Muscle of leg (tissue), 11 donors: ENCODE results near the gene TMEM207. TPM values are rescaled to one million over a fixed set of nuclear protein-coding genes. Genes with fewer than 3 reads are reported as not detected.

Source experiments
- DNase-seq: peaks from one replicate; pipeline ENCODE4 v3.0.0; 2013
- H3K27ac ChIP-seq: one replicate; pipeline ENCODE4 v1.5.1; 2013; ENCODE audit warnings: mild to moderate bottlenecking, low read length, control low read depth
- H3K27me3 ChIP-seq: one replicate; pipeline ENCODE4 v1.6.1; 2013; ENCODE audit warnings: low read length; ENCODE audit not compliant: control insufficient read depth, insufficient read depth
- H3K36me3 ChIP-seq: one replicate; pipeline ENCODE4 v1.6.1; 2013; ENCODE audit warnings: low read length; ENCODE audit not compliant: control insufficient read depth, insufficient read depth
- H3K4me1 ChIP-seq: one replicate; pipeline ENCODE4 v1.6.1; 2013; ENCODE audit warnings: low read length; ENCODE audit not compliant: control insufficient read depth, insufficient read depth
- H3K4me3 ChIP-seq: one replicate; pipeline ENCODE4 v1.5.1; 2013; ENCODE audit warnings: low read length, control low read depth
- H3K9me3 ChIP-seq: replicated peaks from 2 replicates; pipeline ENCODE4 v1.6.1; 2013; ENCODE audit warnings: low read depth, low read length; ENCODE audit not compliant: control insufficient read depth
- WGBS: methylation state at CpG from one replicate; pipeline ENCODE4 v1.1.5; 2013; ENCODE audit warnings: missing lambda C conversion rate; ENCODE audit not compliant: insufficient coverage; 5-methylcytosine and 5-hydroxymethylcytosine counted together
- polyA plus RNA-seq, 8 donors: library from polyadenylated mRNA; unstranded; fragments of 120-200 nt; gene quantifications; one replicate each; pipeline versions ENCODE4 v1.2.1 to v1.2.3, GENCODE V29; 2013; ENCODE audit warnings: inconsistent platforms in 1 of 8, low replicate concordance in 1 of 8; ENCODE audit not compliant: insufficient read length in 8 of 8, insufficient read depth in 1 of 8
- total RNA-seq: library from RNA; stranded (reverse); fragments of 120-200 nt; gene quantifications from one replicate; pipeline ENCODE4 v1.2.4, GENCODE V29; 2013

The TMEM207 gene
- total and polyA plus RNA-seq, 9 donors, result not detected

- Histone ChIP-seq H3K4me1 (peaks cover 3% of the 10 kb centered on the region), H3K27ac (no peak overlapping the region), H3K27me3 (no peaks in the 10 kb centered on the region), H3K4me3 (no peak overlapping the region), H3K36me3 (no peaks in the 10 kb centered on the region), H3K9me3 (no peaks in the 10 kb centered on the region)
- WGBS, result 20% methylated on average over 1 of the region's 3 CpGs
- no peak for DNase-seq
These were observed 61.0 kb downstream of the TMEM207 start for GRCh38 chr3:190388703-190389102.

GRCh38 chr3:190387578-190388213 is 62.0 kb downstream of the TMEM207 start, which contains the start of gene CLDN16:
TSS of gene CLDN16 (plus strand) at chr3:190388163. CDS start at chr3:190388330, 167 bp downstream.
- no peak within 1 kb of the TSS for H3K4me3 ChIP-seq
- H3K9me3 ChIP-seq, result no peaks in the 10 kb centered on the region
- peaks cover 3% of the 10 kb centered on the region for H3K4me1 ChIP-seq
- peak within 1 kb of the TSS; percentile 9 for H3K27ac ChIP-seq
- WGBS, result 60% methylated on average over 10 of the region's 12 CpGs
- H3K36me3 ChIP-seq, result no peaks in the 10 kb centered on the region
- no peak for DNase-seq
- H3K27me3 ChIP-seq, result no peaks in the 10 kb centered on the region

DNA sequence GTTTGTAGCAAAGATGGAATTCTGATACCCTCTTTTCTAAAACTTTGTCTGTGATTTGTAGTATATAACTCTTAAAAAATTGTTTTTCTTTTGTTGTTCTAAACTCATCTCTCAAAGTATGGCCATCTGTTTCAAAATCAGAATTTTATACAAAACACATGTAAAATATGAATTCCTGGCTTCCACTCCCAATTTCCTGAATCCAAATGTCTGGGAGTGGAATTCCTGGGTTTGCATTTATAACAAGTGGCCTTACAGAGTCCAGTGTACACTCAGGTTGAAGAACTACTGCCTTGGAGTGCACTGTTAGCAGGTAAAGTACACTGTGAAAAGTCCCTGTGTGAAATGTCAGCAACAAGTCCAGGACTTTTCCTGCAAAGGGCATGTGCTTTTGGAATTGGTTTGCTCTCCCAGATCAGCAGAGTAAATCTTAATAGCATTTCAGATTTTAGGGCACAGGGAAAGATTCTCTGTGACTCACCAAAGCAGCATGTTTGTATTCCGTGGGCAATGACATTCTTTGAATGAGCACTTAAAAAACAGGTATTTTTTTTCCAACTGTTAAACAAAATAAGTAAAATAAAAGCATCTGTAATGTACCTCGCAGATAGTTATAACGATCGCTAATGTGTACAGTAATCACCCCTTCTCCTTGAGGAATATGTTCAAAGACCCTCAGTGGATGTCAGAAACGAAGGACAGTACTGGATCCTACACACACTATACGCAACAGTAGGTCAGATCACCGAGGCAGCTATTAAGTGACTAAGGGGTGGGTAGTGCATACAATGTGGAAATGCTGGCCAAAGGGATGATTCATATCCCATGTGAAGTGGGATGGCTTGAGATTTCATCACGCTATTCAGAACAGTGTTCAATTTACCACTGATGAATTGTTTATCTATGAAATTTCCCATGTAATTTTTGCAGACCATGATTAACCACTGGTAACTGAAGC is 63.7 kb downstream of the TMEM207 start:
- peaks cover 3% of the 10 kb centered on the region for H3K4me1 ChIP-seq
- H3K9me3 ChIP-seq, result no peaks in the 10 kb centered on the region
- no peaks in the 10 kb centered on the region for H3K36me3 ChIP-seq
- WGBS, result no CpG with 5 or more reads among the region's 8 CpGs
- no peak overlapping the region for H3K4me3 ChIP-seq
- H3K27me3 ChIP-seq, result no peaks in the 10 kb centered on the region
- DNase-seq, result peak; percentile 77
- peak overlapping the region; percentile 35 for H3K27ac ChIP-seq

DNA sequence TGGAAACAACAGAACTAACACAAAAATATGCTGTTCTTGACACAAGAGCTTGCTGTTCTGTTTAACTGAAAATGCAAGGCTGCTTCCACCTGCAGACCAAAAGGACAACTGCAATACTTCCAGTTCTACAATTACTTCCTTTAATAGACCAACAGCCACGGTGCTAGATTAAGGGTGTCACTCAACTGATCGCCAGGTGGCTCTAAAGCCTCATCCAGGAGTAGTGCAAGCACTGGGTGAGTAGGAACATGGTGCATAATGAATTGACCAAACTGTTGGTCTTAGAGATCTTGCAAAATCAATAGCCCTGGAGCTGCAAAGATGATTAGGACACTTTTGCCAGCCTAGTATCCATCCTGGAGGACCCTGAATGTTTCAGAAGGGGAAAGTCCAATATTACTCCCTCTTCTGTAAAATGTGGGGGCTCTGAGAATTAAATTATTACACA is 65.4 kb downstream of the TMEM207 start:
- Histone ChIP-seq H3K4me1 (peaks cover 3% of the 10 kb centered on the region), H3K36me3 (no peaks in the 10 kb centered on the region), H3K27me3 (no peaks in the 10 kb centered on the region), H3K27ac (no peak overlapping the region), H3K9me3 (no peaks in the 10 kb centered on the region), H3K4me3 (no peak overlapping the region)
- 38% methylated on average over 2 of the region's 2 CpGs for whole genome bisulfite sequencing
- peak; percentile 23 for DNase-seq

- H3K4me1 ChIP-seq, result no peaks in the 10 kb centered on the region
- H3K36me3 ChIP-seq, result no peaks in the 10 kb centered on the region
- no peak overlapping the region for H3K4me3 ChIP-seq
- H3K27me3 ChIP-seq, result no peaks in the 10 kb centered on the region
- H3K9me3 ChIP-seq, result no peaks in the 10 kb centered on the region
- H3K27ac ChIP-seq, result no peak overlapping the region
- DNase-seq, result no peak
These were observed 67.6 kb downstream of the TMEM207 start for GRCh38 chr3:190382082-190382481.

DNA sequence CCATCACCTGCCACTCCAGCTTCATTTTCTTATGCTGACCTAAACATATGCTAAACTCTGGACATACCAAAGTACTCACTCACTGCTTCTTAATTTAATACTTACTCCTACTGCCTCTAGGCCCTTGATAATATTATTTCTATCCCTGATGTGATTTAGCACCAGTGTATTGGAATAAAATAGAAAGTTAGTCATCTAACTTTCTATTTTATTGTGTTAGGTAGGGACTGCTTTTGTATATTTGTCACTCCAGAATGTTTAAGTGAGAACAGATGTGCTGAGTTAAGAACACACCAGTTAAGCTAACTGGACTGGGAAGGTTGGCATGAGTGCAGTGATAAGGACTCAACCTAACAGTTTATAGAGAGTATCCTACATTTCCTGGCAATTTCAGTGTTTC is 68.3 kb downstream of the TMEM207 start:
- no peak for DNase-seq
- no peaks in the 10 kb centered on the region for H3K36me3 ChIP-seq
- H3K4me3 ChIP-seq, result no peak overlapping the region
- no peaks in the 10 kb centered on the region for H3K27me3 ChIP-seq
- H3K9me3 ChIP-seq, result no peaks in the 10 kb centered on the region
- H3K27ac ChIP-seq, result no peak overlapping the region
- no peaks in the 10 kb centered on the region for H3K4me1 ChIP-seq

DNA sequence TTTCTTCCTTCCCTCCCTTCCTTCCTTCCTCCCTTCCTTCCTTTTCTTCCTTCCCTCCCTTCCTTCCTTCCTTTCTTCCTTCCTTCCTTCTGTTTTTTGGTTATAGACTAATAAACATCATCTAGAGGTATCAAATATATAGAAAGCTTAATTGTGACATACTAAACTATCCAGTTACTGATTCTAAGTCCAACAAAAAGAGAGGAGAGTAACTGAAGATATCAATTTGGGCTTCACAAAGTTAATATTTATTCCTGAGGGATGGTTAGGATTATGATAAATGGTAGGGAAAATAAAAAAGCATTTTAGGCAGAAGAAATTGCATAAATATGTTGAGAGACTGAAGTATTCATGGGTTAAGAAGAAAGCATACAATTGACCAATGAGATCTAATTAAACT is 69.5 kb downstream of the TMEM207 start:
- H3K27ac ChIP-seq, result no peak overlapping the region

More for the DNA sequence above, 69.5 kb downstream of the TMEM207 start:
- no peak for DNase-seq
- Histone ChIP-seq H3K4me1 (no peaks in the 10 kb centered on the region), H3K4me3 (no peak overlapping the region), H3K9me3 (no peaks in the 10 kb centered on the region), H3K27me3 (no peaks in the 10 kb centered on the region), H3K36me3 (no peaks in the 10 kb centered on the region)

Other genes starting within 250 kb of the TMEM207 start
- gene CLDN1, start 127.5 kb downstream of the TMEM207 start, total RNA-seq, result 2.1 TPM
- 10 to 100 TPM in 1 of 8 donors, 1 to 10 TPM in 7; 2.1 to 12.3 (median 3.8) TPM for gene CLDN1, start 127.5 kb downstream of the TMEM207 start, polyA plus RNA-seq
- gene CLDN16, start 61.7 kb downstream of the TMEM207 start, total RNA-seq, result not detected
- gene CLDN16, start 61.7 kb downstream of the TMEM207 start, polyA plus RNA-seq, result under 1 TPM; 0.08 to 0.56 (median 0.09) TPM
- 15.4 TPM for gene IL1RAP, start 64.2 kb upstream of the TMEM207 start, total RNA-seq
- gene IL1RAP, start 64.2 kb upstream of the TMEM207 start, polyA plus RNA-seq, result 10 to 100 TPM in 6 of 8 donors, 1 to 10 TPM in 2; 9.5 to 18.8 (median 14.0) TPM